ENCODE data around the gene ALDH4A1.

The ALDH4A1 gene

GRCh38 chr1:18921516-18922251, 19.3 kb upstream of the ALDH4A1 start:
- no peak for DNase-seq

GRCh38 chr1:18920931-18921330, 18.6 kb upstream of the ALDH4A1 start:
- no peak for DNase-seq

- no peak for DNase-seq
Measured at GRCh38 chr1:18919956-18920355, 17.6 kb upstream of the ALDH4A1 start.

- DNase-seq = no peak
Measured at GRCh38 chr1:18919197-18919905, 17.0 kb upstream of the ALDH4A1 start.

GRCh38 chr1:18918417-18918816, 16.1 kb upstream of the ALDH4A1 start:
- DNase-seq = no peak

- no peak for DNase-seq
Measured at GRCh38 chr1:18917071-18917799, 14.9 kb upstream of the ALDH4A1 start.

- no peak for DNase-seq
Measured at GRCh38 chr1:18915341-18915740, 13.0 kb upstream of the ALDH4A1 start.

- peak; percentile 28 for DNase-seq
Measured at GRCh38 chr1:18913065-18913835, 10.9 kb upstream of the ALDH4A1 start.

GRCh38 chr1:18912550-18912949, 10.2 kb upstream of the ALDH4A1 start:
- no peak for DNase-seq

GRCh38 chr1:18908911-18909771, 6.8 kb upstream of the ALDH4A1 start:
- DNase-seq = no peak

GRCh38 chr1:18907917-18908845, 5.8 kb upstream of the ALDH4A1 start:
- DNase-seq = no peak

GRCh38 chr1:18907021-18907916, 4.9 kb upstream of the ALDH4A1 start:
- DNase-seq = peak; percentile 59

- DNase-seq = no peak
Measured at GRCh38 chr1:18903291-18903756, 969 bp upstream of the ALDH4A1 start.

GRCh38 chr1:18901952-18902522, 318 bp downstream of the ALDH4A1 start:
- peak; percentile 24 for DNase-seq

- DNase-seq = no peak
Measured at GRCh38 chr1:18901147-18901951, 1.0 kb downstream of the ALDH4A1 start.

GRCh38 chr1:18900303-18900841, 2.0 kb downstream of the ALDH4A1 start:
- DNase-seq = no peak

GRCh38 chr1:18899363-18900049, 2.8 kb downstream of the ALDH4A1 start:
- DNase-seq = no peak
